NCI-H82 (cell line): ENCODE data around the gene RPIA.

Experiments
- DNase-seq: peaks from one replicate; lab custom pipeline; 2025; lab: John Stamatoyannopoulos, UW

Gene RPIA

DNA sequence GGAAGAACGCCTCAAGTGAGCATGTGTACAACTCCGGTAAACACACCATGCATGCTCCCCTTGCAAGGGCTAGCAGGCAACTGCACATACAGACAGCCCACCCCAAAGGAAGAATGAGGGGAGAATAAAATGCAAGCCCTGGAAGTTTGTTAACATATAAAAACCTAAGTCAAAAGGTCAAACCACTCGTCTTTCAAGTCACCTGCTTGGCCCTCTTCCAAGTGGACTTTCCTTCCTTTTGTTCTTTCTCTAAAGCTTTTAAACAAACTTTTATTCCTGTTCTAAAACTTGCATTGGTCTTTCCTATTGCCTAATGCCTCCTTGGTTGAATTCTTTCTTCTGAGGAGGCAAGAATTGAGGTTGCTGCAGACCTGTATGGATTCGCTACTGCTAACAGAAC, 5.2 kb upstream of the RPIA start:
- DNase-seq, result no peak

- DNase-seq, result no peak
Measured at GRCh38 chr2:88687384-88687783, 4.1 kb upstream of the RPIA start.

GRCh38 chr2:88690591-88691338, 708 bp upstream of the RPIA start:
- peak; percentile 65 for DNase-seq

DNA sequence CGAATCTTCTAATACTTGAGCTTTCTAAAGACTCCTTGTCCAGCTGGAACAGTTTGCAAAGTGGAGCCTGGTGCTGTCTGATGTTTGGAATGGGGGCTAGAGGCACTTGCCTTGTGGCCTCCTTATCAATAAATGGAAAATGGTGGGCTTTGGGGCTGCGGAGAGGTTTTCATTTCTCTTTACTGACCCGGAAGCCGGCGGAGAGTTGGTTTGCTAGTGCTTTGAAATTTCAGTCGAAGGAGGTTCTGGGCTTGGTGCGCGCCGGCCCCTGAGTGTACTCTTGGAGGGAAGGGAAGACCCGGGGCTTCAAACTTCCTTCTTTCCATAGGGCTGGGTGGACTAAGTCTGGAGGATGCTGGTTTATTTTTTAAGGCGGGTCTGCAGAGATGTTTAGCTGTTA, 714 bp downstream of the RPIA start:
- peak; percentile 62 for DNase-seq

- DNase-seq, result no peak
Measured at GRCh38 chr2:88693911-88694414, 2.5 kb downstream of the RPIA start.

GRCh38 chr2:88696611-88697010, 5.1 kb downstream of the RPIA start:
- DNase-seq, result no peak

GRCh38 chr2:88697370-88698026, 6.0 kb downstream of the RPIA start:
- DNase-seq, result no peak

DNA sequence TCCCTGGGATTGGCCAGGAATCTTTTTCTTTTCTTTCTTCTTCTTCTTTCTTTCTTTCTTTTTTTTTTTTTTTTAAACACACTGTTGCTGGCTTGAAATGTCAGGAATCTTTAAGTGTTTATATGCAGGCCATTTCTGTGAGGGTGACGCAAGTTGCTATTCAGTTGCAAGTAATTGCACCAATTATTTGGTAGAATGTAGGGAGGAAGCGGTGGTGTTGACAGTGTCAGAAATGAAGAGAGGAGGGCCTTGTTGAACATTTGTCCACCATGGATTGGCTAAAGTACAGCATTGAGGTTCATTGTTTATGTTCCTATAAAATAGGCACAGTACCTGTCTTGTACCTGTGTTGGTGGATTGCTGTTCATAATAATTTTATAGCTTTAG, 6.5 kb downstream of the RPIA start:
- no peak for DNase-seq

- DNase-seq, result no peak
Measured at GRCh38 chr2:88698498-88699233, 7.2 kb downstream of the RPIA start.

GRCh38 chr2:88707003-88707402, 15.5 kb downstream of the RPIA start:
- DNase-seq, result no peak

DNA sequence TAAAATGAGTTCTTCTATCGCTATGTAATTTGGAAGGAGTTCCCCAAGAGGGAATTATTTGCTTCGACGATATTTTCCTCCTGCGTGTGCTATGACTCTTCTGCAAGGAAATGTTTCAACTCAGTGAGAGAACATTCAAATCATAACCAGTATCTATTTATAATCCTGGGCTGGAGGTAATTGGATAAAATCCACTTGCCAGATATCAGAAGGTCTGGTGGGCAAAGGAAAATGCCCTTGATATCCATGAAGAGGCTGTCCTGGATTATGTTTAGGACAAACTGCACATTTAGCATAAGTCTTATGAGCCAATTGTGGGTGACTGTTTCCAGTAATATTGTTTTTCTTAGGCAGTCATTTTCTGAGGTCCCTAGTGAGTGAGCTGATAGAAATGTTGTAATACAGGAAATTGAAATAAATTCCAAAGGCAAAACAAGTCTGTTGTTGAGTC, 17.7 kb downstream of the RPIA start:
- DNase-seq, result no peak

DNA sequence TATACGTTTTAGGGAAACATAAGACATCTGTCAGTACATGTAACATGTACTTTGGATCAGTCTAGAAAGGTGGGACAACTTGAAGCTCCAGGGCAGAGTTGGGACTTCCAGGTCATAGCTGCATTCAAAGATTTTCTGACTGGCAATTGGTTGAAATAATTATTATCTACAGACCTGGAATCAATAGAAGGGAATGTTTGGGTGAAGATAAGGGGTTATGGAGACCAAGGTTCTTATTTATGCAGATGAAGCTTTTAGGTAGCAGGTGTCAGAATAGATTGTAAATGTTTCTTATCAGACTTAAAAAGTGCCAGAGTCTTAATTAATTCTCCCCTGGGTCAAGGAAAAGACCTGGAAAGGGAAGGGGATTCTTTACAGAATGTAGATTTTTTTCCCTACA, 19.8 kb downstream of the RPIA start:
- DNase-seq, result no peak

- DNase-seq, result no peak
Measured at GRCh38 chr2:88711897-88712296, 20.4 kb downstream of the RPIA start.

DNA sequence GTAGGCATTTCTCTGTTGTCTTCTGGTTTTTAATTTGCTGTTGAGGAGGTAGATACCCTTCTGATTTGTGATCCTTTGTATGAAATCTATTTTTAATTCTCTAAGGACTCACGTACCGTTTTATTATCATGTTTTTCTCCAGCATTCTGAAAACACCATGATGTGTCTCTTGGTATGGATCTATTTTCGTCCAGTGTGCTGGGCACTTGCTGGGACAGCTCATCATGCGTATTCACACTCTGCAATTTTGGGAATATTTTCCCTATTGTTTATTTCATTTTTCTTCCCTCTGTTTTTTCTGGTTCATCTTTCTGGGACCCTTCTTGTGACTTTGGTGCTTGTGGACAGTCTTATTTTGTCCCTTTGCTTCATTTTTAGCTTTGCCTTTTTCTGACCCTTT, 21.9 kb downstream of the RPIA start:
- DNase-seq, result no peak

GRCh38 chr2:88714667-88715066, 23.2 kb downstream of the RPIA start:
- DNase-seq, result no peak

DNA sequence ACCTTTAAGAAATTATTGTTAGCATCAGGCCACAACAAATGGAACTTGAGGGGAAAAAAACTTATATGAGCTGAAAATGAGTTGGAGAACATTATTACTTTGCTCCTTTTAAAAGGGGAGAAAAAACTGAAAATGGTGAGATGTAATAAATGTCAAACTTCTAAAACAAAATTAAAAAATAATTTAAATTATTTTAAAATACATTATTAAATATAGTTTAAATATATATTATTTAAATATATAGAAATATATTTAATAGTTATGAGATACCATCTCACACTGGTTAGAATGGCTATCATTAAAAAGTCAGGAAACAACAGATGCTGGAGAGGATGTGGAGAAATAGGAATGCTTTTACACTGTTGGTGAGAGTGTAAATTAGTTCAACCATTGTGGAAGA, 28.9 kb downstream of the RPIA start:
- DNase-seq, result no peak

- DNase-seq, result no peak
Measured at GRCh38 chr2:88721268-88721667, 29.8 kb downstream of the RPIA start.

DNA sequence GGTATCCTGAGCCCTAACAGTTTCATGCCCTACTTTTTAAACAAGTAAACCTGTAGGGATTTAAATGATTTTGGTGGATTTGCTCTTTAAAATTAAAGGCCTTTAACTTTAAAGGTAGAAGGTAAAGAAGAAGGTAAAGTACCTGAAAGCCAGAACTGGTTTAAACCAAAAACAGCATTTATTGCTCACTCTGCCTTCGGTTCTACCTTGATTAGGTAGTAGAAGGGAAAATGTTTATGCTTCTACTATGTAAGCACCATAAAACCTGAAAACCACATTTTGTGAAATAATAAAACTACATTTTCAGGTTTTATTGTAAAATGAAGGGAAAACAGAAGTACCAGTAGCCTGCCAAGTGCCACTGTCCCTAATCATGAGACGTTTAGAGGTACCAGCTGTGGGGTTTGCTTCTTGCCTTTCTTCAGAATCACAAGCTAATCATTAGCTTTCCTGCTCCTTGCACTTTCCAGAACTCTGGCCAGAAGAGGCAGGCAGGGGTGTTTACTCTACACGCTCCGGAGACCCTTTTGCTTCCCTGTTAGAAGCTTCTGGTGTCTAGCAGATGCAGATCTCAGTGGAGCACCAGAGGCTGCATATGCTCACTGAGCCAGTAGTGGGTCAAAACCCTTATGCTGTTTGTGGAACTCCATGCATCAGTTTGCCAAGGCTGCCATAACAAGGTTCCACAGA, 33.3 kb downstream of the RPIA start:
- no peak for DNase-seq

DNA sequence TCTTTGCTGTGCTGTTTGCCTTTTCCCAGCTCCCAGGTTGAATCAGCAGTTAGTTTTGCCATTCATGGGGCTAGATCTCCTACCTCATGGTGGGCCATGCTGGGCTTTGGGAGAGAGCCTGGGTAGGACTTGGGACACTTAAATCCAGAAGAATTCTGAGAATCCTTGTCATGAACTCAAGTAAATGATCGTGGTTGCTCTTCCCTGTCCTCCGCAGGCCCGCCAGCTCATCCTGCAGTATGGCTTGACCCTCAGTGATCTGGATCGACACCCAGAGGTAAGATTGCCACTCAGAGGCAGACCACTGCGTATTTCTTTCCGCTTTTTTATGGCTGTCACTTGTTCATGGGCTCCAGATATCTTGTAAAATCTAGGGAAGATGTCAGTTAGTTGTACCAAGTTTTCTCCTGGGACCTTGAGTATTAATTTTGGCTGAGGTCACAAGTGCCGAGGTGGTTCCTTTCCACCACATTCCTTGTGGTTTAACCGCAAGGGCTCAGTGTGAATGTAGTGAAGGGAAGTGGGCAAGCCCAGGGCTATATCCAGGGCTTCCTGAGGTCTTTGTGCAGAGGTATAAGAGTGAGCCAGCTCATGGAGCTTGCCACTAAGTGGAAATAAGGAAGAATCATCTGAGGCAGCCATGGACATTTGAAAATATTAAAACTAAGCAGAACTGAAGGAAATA, 37.7 kb downstream of the RPIA start:
- DNase-seq, result no peak

DNA sequence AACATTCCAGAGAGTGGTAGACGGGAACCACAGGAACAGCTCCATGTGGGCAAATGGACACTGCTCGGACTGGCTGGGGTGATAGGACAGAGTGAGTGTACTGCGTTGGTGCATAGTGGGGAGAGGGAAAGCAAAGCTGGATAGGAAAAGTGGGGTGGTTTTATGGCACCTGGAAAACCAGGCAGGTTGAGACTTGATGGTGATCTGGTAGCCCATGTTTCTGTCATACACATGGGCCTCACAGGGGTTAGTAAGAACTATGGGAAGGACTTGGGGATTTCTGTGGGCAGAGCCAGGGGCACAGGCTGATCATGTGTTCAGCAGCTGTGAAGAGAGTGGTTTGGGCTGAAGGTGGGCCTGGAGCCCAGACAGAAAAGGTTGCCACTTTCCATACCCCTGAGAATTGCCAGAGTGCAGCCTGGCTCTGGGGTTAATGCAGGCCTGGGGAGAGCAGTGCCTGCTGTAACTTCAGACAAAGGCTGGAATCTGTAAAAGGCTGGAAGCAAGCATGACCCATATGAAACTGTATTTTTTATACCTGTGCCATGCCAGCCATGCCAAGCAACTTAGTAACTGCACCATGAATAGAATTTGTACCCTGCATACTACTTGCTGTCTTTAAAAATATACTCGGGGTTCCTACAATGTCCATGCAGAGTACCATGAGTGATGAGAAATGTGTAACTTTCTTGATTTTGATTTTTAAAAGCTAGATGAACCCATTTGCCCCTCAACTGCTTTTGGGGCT, 41.9 kb downstream of the RPIA start:
- no peak for DNase-seq

DNA sequence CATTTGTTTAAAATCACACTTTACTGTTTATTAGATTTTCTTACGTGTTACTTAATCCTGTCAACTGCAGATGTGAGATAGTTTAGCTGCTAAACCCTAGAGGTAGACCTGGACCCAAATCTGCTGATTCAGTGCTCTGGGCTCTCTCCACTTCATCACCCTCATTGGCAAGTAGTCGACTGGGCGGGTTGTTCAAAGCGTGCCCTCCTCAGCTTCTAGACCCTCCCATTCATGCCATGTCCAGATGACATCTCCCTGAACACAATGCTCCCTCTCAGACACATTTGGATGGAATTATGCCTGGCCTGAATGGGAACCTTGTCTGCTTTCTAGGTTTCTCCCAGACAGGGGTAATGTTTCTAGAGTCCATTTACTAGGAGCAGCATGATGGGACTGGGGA, 43.7 kb downstream of the RPIA start:
- DNase-seq, result peak; percentile 23
